Activated CD8-positive, alpha-beta T cell treated with anti-CD3 and anti-CD28 coated beads, Interleukin-2, amount 10 ng/mL, durations not matched to agents 7 days and 5 days (primary cell): ENCODE results near the gene GLIS2. TPM values are rescaled to one million over a fixed set of nuclear protein-coding genes. Genes with fewer than 3 reads are reported as not detected.

ENCODE experiments used
- ATAC-seq: fragments of 150-1000 bp; cut with Tn5 transposase; one replicate; pipeline ENCODE4 v1.10.0; 2021; ENCODE audit warnings: moderate library complexity
- CTCF ChIA-PET: fragments of 350-600 bp; sonication (Branson Sonifier 250); formaldehyde crosslinking; loops from one replicate; lab custom pipeline; 2021; ENCODE audit warnings: antibody characterized with exemption; lab: Charles Lee
- POLR2A ChIA-PET: fragments of 350-600 bp; sonication (Branson Sonifier 250); formaldehyde crosslinking; loops from one replicate; lab custom pipeline; 2021; ENCODE audit warnings: antibody characterized with exemption; lab: Charles Lee
- DNase-seq: peaks from one replicate; pipeline ENCODE4 v3.0.0-alpha.2; 2020
- H3K27ac Mint-ChIP-seq: one replicate; pipeline ENCODE4 v1.8.0; 2021; ENCODE audit warnings: mild to moderate bottlenecking, mixed read lengths
- H3K27me3 Mint-ChIP-seq: one replicate; pipeline ENCODE4 v1.8.0; 2021; ENCODE audit warnings: low read depth, mixed read lengths
- H3K36me3 Mint-ChIP-seq: one replicate; pipeline ENCODE4 v1.8.0; 2021; ENCODE audit warnings: low read depth, mixed read lengths
- H3K4me1 Mint-ChIP-seq: one replicate; pipeline ENCODE4 v1.8.0; 2021; ENCODE audit warnings: low read depth, mixed read lengths
- H3K4me3 Mint-ChIP-seq: one replicate; pipeline ENCODE4 v1.8.0; 2021; ENCODE audit warnings: mild to moderate bottlenecking, mixed read lengths
- H3K9me3 Mint-ChIP-seq: one replicate; pipeline ENCODE4 v1.8.0; 2022; ENCODE audit warnings: mixed read lengths; ENCODE audit not compliant: insufficient read depth
- total RNA-seq, 2 experiments: library from RNA; stranded (reverse); gene quantifications; one replicate each; pipeline ENCODE4 v1.2.3, GENCODE V29; 2021

GLIS2 gene
- total RNA-seq, 2 experiments from 2014 or later = 0.16 TPM

DNA sequence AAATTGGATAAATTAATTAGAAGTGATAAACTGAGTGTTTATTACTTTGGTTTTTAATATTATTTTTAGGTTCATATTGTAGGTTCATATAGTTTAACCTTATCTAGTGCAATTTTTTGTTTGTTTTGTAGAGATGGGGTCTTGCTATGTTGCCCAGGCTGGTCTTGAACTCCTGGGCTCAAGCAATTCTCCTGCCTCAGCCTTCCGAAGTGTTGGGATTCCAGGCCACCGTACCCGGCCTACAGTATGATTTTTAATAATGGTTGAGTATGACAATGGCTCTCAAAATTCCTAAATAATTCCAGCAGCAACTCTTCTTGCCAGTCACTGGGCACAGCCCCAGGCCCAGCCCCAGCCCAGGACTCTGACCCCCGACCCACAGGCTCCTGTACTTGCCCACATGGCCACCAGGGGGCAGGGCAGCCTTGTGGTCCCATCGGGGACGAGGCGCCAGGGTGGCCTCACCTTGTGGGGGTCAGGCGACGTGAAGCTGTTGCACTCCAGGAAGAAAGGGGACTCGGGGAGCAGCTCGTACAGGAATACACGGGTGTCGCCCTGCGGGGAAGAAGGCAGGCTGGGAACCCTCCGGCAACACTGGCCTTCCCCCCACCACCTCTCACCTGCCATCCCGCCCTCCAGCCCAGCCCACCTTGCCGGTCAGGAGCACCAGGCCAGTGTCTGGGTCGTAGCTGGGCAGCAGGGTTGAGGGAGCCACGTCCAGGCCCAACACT is 43.1 kb downstream of the GLIS2 start:
- peak; percentile 69 for ATAC-seq
- Mint-ChIP-seq H3K27ac (peak overlapping the region; percentile 55), H3K9me3 (no peaks in the 10 kb centered on the region), H3K4me3 (no peak overlapping the region), H3K27me3 (no peaks in the 10 kb centered on the region), H3K4me1 (no peaks in the 10 kb centered on the region), H3K36me3 (peaks cover 43% of the 10 kb centered on the region)
- CTCF ChIA-PET = interaction anchor here (0.6 to 4.5 kb wide), 8 partner anchors 12 to 304 kb away, joined by 3 to 23 read pairs (median 3); partner anchors contain the start of gene VASN
- POLR2A ChIA-PET = interaction anchor here (1.1 kb wide), 1 partner anchor 50 kb away, joined by 3 read pairs; no protein-coding TSS in a partner anchor
- peak; percentile 68 for DNase-seq

DNA sequence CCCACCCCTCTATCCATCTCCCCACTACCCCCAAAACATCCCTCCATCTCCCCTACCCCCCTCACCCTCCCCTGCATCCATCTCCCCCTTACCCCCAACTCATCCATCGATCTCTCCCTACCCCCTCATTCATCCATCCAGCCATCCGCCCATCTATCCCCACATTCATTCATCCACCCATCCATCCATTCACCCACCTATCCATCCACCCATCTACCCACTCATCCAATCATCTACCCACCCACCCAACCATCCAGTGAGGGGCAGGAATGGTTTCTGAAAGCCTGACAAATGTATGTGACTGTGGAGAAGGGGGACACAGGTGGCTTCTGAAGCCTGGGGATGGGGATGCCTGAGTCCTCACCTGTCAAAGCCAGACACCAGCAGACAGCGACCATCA is 44.0 kb downstream of the GLIS2 start:
- peaks cover 39% of the 10 kb centered on the region for H3K36me3 Mint-ChIP-seq
- H3K4me3 Mint-ChIP-seq = no peak overlapping the region
- DNase-seq = no peak
- no peaks in the 10 kb centered on the region for H3K4me1 Mint-ChIP-seq
- ATAC-seq = no peak
- CTCF ChIA-PET = interaction anchor here (0.8 to 4.5 kb wide), 7 partner anchors 11 to 77 kb away, joined by 3 to 23 read pairs (median 3); partner anchors contain the start of gene VASN
- H3K27ac Mint-ChIP-seq = no peak overlapping the region
- no peaks in the 10 kb centered on the region for H3K9me3 Mint-ChIP-seq
- POLR2A ChIA-PET = interaction anchor here (0.7 to 1.1 kb wide), 2 partner anchors 51 to 155 kb away, joined by 3 read pairs; no protein-coding TSS in a partner anchor
- H3K27me3 Mint-ChIP-seq = no peaks in the 10 kb centered on the region

DNA sequence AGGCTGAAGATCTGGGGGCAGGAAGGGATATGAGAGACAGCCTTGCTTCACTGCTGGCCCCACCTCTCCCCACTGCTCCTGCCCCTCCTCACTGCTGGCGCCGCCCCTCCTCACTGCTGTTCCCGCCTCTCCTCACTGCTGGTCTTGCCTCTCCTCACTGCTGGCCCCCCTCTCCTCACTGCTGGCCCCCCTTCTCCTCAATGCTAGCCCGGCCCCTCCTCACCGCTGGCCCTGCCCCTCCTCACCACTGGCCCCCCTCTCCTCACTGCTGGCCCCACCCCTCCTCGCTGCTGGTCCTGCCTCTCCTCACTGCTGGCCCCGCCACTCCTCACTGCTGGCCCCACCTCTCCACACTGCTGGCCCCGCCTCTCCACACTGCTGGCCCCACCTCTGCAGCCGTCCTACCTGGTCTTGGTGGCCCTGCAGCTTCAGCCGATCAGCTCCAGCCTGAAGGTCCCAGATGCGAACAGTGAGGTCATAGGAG is 44.7 kb downstream of the GLIS2 start:
- ChIA-PET POLR2A (interaction anchor here (0.7 kb wide), 1 partner anchor 156 kb away, joined by 3 read pairs; no protein-coding TSS in a partner anchor), CTCF (interaction anchor here (4.5 kb wide), 1 partner anchor 42 kb away, joined by 23 read pairs; no protein-coding TSS in a partner anchor)
- peak; percentile 40 for ATAC-seq
- no peak for DNase-seq
- Mint-ChIP-seq H3K27ac (no peak overlapping the region), H3K4me3 (no peak overlapping the region), H3K4me1 (no peaks in the 10 kb centered on the region), H3K9me3 (no peaks in the 10 kb centered on the region), H3K36me3 (peaks cover 39% of the 10 kb centered on the region), H3K27me3 (no peaks in the 10 kb centered on the region)

DNA sequence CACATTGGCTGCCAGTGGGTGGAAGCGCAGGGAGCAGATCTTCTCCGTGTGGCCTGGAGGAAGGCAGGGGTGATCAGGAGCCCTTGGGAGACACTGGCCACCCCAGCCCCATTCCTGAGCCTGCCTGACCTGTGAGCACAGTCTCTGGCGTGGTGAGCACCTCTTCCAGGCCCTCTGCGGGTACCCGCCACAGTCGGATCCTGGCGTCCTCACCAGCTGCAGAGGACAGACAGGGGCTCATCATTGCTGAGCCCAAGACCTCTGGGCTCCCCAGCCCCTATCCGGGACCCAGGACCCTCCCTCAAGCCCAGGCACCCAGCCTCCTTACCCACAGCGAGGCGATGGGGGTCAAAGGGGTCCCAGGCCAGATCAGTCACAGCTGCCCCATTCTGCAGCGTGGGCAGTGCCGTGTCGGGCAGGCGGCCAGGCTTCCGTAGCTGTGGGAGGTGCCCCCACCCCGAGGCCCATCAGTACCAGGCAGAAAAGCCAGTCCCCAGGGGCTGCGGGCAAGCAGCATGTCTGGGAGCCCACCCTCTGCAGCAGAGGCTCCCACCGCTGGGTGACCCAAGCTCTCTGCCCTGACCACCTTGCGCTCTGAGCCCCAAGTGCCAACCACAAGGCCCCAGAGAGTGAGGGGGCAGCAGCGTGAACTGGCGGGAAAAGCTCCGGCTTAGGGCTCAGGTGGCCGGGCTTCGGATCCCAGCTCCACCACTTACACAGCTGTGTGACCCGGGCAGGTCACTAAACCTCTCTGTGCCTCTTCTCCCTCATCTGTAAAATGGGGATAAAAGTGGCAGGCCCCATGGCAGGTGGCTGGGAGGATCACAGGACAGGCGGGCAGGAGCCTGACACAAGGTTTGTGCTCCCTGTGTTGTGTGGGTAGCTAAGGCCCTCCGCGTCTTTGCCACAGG is 45.4 kb downstream of the GLIS2 start:
- peaks cover 42% of the 10 kb centered on the region for H3K36me3 Mint-ChIP-seq
- ChIA-PET POLR2A (interaction anchor here (1.1 kb wide), 1 partner anchor 10 kb away, joined by 3 read pairs; no protein-coding TSS in a partner anchor), CTCF (interaction anchor here (0.8 to 4.5 kb wide), 2 partner anchors 41 to 100 kb away, joined by 3 to 23 read pairs; no protein-coding TSS in a partner anchor)
- no peak overlapping the region for H3K27ac Mint-ChIP-seq
- H3K27me3 Mint-ChIP-seq = no peaks in the 10 kb centered on the region
- DNase-seq (no peak), ATAC-seq (no peak)
- no peak overlapping the region for H3K4me3 Mint-ChIP-seq
- no peaks in the 10 kb centered on the region for H3K4me1 Mint-ChIP-seq
- no peaks in the 10 kb centered on the region for H3K9me3 Mint-ChIP-seq

DNA sequence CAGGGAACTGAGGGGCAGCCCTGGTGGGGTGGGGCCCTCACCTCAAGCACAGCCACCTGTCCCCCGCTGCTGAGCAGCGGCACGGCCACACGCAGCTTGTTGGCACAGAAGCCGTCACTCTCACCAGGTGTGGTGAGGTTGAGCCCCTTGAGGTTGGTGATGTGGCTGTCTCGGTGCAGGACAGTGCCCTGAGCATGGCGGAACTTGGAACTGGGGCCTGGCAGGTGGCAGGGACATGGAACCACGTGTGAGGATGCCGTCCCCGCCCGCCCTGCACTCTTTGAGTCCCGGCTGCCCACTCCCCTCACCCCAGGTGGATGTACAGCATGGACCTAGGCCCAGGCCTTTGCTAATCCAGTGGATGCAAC is 46.1 kb downstream of the GLIS2 start:
- H3K27me3 Mint-ChIP-seq = no peaks in the 10 kb centered on the region
- no peak for ATAC-seq
- ChIA-PET CTCF (interaction anchor here (0.8 to 4.5 kb wide), 2 partner anchors 41 to 101 kb away, joined by 3 to 23 read pairs; no protein-coding TSS in a partner anchor), POLR2A (interaction anchor here (1.1 kb wide), 1 partner anchor 10 kb away, joined by 3 read pairs; no protein-coding TSS in a partner anchor)
- no peak overlapping the region for H3K27ac Mint-ChIP-seq
- no peak overlapping the region for H3K4me3 Mint-ChIP-seq
- H3K4me1 Mint-ChIP-seq = no peaks in the 10 kb centered on the region
- DNase-seq = no peak
- H3K9me3 Mint-ChIP-seq = no peaks in the 10 kb centered on the region
- peaks cover 40% of the 10 kb centered on the region for H3K36me3 Mint-ChIP-seq

DNA sequence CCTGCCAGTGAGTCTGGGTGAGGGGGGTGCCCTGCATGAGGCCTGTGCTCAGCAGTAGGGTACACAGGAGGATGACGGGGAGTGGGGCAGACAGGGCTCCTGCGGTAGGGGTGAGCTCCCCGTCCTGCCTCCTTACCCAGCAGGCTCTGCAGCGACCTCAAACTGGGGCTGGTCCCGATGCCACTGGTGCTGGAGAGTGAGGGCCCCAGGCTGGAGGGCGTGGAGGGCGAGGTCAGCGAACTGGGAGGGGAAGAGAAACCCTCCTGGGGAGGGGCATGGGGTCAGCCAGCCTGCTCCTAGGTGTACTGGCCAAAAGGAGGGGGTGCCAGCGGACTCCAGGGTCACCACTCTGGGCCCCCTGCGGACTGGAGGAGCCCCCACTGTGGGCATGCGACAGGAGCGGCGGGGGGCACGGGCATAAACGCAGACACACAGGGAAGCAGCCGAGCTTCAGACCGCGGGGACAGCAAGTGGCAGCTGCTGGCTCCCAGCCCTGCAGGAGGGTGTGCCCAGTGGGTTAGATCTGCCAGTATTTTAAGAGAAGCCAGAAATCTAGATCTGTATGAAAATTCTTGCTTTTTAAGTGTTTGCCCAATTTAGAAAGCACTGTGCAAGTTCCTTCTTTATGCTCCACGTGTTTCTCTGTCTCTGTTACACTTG is 46.7 kb downstream of the GLIS2 start:
- Mint-ChIP-seq H3K27me3 (no peaks in the 10 kb centered on the region), H3K4me1 (no peaks in the 10 kb centered on the region), H3K27ac (no peak overlapping the region), H3K9me3 (no peaks in the 10 kb centered on the region), H3K36me3 (peaks cover 42% of the 10 kb centered on the region), H3K4me3 (no peak overlapping the region)
- ATAC-seq (no peak), DNase-seq (no peak)
- ChIA-PET CTCF (interaction anchor here (2.4 to 4.5 kb wide), 2 partner anchors 40 kb away, joined by 6 to 23 read pairs; no protein-coding TSS in a partner anchor), POLR2A (interaction anchor here (1.1 kb wide), 1 partner anchor 11 kb away, joined by 3 read pairs; no protein-coding TSS in a partner anchor)

DNA sequence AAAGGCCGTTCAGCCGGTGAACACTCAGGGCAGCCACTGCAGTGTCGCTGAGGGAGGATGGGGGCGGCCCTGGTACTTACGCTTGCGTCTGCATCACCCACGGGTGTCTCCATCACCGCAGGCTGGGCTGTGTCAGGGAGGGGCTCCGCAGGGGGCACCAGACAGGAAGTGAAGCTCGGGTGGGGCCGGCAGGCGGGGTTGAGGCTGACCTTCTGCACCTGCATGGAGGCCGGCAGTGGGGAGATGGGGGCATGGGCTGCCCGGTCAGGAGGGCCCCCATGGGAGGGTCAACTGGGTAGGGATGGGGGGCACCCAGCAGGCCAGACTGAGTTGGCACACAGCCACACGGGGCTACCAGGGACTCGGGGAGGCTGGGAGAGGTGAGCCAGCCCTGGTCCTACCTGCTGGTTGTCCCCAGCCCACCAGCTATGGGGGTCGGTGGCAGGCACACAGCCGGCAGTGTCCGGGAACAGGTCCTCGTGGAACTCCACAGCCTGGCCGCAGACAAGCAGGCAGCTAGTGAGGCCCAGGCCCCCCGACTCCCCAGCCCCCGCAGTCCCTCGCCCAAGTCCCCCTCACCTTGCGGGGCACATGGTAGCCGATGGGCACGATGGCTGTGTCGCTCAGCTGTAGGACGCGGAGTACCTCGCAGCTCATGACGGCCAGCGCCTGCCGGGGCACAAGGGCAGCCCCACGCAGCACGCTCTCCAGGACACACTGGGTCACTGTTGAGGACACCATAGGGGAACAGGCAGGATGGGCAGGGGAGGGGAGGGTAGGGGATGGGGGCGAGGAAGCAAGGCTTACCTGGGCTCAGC is 48.5 kb downstream of the GLIS2 start:
- CTCF ChIA-PET = interaction anchor here (2.4 kb wide), 1 partner anchor 38 kb away, joined by 6 read pairs; no protein-coding TSS in a partner anchor
- DNase-seq = no peak
- H3K4me3 Mint-ChIP-seq = no peak overlapping the region
- H3K9me3 Mint-ChIP-seq = no peaks in the 10 kb centered on the region
- peaks cover 31% of the 10 kb centered on the region for H3K36me3 Mint-ChIP-seq
- H3K27ac Mint-ChIP-seq = no peak overlapping the region
- no peaks in the 10 kb centered on the region for H3K27me3 Mint-ChIP-seq
- no peak for ATAC-seq
- POLR2A ChIA-PET = no interaction called here
- no peaks in the 10 kb centered on the region for H3K4me1 Mint-ChIP-seq

DNA sequence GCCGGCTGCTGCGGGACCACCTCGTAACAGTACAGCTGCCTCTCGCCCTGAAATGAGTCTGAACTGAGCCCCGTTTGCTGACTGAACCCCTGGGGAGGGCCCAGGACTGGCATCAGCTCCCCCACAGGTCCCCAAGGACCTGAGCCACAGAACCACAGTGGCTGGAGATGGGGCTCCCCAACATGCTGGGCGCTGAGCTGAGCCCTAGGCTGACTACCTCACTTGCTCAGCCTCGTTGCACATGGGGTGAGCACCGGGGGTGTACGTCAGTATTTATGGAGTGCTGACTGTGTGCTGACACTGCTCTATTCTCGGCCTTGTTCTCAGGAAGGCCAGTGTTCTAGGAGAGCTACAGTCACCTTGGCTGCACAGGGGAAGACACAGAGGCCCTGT is 49.1 kb downstream of the GLIS2 start:
- Mint-ChIP-seq H3K4me1 (no peaks in the 10 kb centered on the region), H3K27ac (no peak overlapping the region), H3K36me3 (peaks cover 31% of the 10 kb centered on the region), H3K27me3 (no peaks in the 10 kb centered on the region), H3K4me3 (no peak overlapping the region), H3K9me3 (no peaks in the 10 kb centered on the region)
- CTCF ChIA-PET = interaction anchor here (2.4 kb wide), 1 partner anchor 37 kb away, joined by 6 read pairs; no protein-coding TSS in a partner anchor
- DNase-seq (no peak), ATAC-seq (no peak)
- POLR2A ChIA-PET = no interaction called here

DNA sequence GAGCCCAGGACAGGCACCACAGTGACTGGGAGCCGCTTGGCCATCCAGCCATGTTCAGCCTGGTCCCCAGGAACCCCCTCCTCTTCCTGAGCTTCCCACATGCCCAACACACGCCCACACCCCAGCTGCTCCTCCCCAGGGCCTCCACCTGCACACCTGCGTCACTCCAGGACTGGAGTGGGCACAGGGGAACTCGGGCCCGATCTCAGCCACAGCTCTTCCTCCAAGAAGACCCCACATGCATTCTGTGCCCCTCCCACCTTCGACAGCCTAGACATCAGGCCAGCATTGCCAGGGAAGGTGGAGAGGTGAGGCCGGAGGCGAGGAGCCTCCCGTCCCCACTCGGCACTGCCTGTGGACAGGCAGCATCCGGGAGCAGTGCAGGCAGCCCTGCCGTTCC is 49.7 kb downstream of the GLIS2 start:
- Mint-ChIP-seq H3K36me3 (peaks cover 26% of the 10 kb centered on the region), H3K4me1 (no peaks in the 10 kb centered on the region), H3K27me3 (no peaks in the 10 kb centered on the region), H3K4me3 (no peak overlapping the region), H3K9me3 (no peaks in the 10 kb centered on the region), H3K27ac (no peak overlapping the region)
- no peak for DNase-seq
- ChIA-PET CTCF (no interaction called here), POLR2A (interaction anchor here (1.0 kb wide), 1 partner anchor 13 kb away, joined by 3 read pairs; no protein-coding TSS in a partner anchor)
- ATAC-seq = no peak

DNA sequence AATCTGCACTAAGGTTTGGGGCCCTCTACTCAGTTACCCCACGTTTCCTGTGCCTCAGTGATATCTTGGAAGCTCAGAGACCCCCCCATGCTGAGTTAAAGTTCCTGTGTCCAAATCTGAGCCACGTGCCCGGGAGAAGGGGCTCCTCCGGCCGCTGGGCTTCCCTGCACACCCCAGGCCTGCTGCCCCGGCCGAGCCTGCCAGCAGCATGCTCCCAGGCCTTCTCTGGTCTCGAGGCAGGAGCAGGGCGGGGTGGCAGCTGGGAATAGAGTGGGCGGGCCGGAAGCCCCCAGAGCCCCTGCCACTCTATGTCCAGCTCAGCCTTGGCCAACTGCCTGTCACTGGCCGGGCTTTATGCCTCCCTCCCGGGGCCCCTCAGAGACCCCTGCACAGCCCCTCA is 50.1 kb downstream of the GLIS2 start:
- no peaks in the 10 kb centered on the region for H3K4me1 Mint-ChIP-seq
- no peaks in the 10 kb centered on the region for H3K9me3 Mint-ChIP-seq
- H3K27ac Mint-ChIP-seq = no peak overlapping the region
- H3K4me3 Mint-ChIP-seq = no peak overlapping the region
- ChIA-PET CTCF (no interaction called here), POLR2A (interaction anchor here (1.0 kb wide), 1 partner anchor 13 kb away, joined by 3 read pairs; no protein-coding TSS in a partner anchor)
- H3K36me3 Mint-ChIP-seq = peaks cover 24% of the 10 kb centered on the region
- H3K27me3 Mint-ChIP-seq = no peaks in the 10 kb centered on the region
- ATAC-seq = no peak
- DNase-seq = no peak
